ENCODE data around the gene FOXO3.
A peak's percentile ranks its signal among the peaks of the same experiment; 100 is the strongest.

The FOXO3 gene

GRCh38 chr6:108561742-108562502 lies 1.2 kb downstream of the FOXO3 start:
- no peak for TF ChIP-seq GATA3 (IDR thresholded peaks at IDR 0.05; ENCODE audit: low read depth, low read length)
- no peak for TF ChIP-seq GATA2 (IDR thresholded peaks at IDR 0.05; ENCODE audit: low read depth, low read length)

- no peak for TF ChIP-seq GATA3 (IDR thresholded peaks at IDR 0.05; ENCODE audit: low read depth, low read length)
- peak; percentile 76 for TF ChIP-seq GATA2 (IDR thresholded peaks at IDR 0.05; ENCODE audit: low read depth, low read length)
These were observed 1.8 kb downstream of the FOXO3 start for GRCh38 chr6:108562503-108562993.

GRCh38 chr6:108563292-108563691 lies 2.6 kb downstream of the FOXO3 start:
- no peak for TF ChIP-seq GATA2 (IDR thresholded peaks at IDR 0.05; ENCODE audit: low read depth, low read length)
- no peak for TF ChIP-seq GATA3 (IDR thresholded peaks at IDR 0.05; ENCODE audit: low read depth, low read length)

- no peak for TF ChIP-seq GATA3 (IDR thresholded peaks at IDR 0.05; ENCODE audit: low read depth, low read length)
- no peak for TF ChIP-seq GATA2 (IDR thresholded peaks at IDR 0.05; ENCODE audit: low read depth, low read length)
These were observed 3.5 kb downstream of the FOXO3 start for GRCh38 chr6:108564178-108564577.

- no peak for TF ChIP-seq GATA3 (IDR thresholded peaks at IDR 0.05; ENCODE audit: low read depth, low read length)
- TF ChIP-seq GATA2 (IDR thresholded peaks at IDR 0.05; ENCODE audit: low read depth, low read length) = no peak
These were observed 4.5 kb downstream of the FOXO3 start for GRCh38 chr6:108565091-108565766.

GRCh38 chr6:108565893-108566292 lies 5.2 kb downstream of the FOXO3 start:
- TF ChIP-seq GATA2 (IDR thresholded peaks at IDR 0.05; ENCODE audit: low read depth, low read length) (no peak), GATA3 (IDR thresholded peaks at IDR 0.05; ENCODE audit: low read depth, low read length) (no peak)

GRCh38 chr6:108566406-108566805 lies 5.7 kb downstream of the FOXO3 start:
- no peak for TF ChIP-seq GATA2 (IDR thresholded peaks at IDR 0.05; ENCODE audit: low read depth, low read length)
- TF ChIP-seq GATA3 (IDR thresholded peaks at IDR 0.05; ENCODE audit: low read depth, low read length) = no peak

- TF ChIP-seq GATA3 (IDR thresholded peaks at IDR 0.05; ENCODE audit: low read depth, low read length) = no peak
- no peak for TF ChIP-seq GATA2 (IDR thresholded peaks at IDR 0.05; ENCODE audit: low read depth, low read length)
These were observed 7.4 kb downstream of the FOXO3 start for GRCh38 chr6:108568101-108568500.

- TF ChIP-seq GATA3 (IDR thresholded peaks at IDR 0.05; ENCODE audit: low read depth, low read length) (no peak), GATA2 (IDR thresholded peaks at IDR 0.05; ENCODE audit: low read depth, low read length) (no peak)
These were observed 8.0 kb downstream of the FOXO3 start for GRCh38 chr6:108568551-108569305.

GRCh38 chr6:108570517-108570916 lies 9.8 kb downstream of the FOXO3 start:
- TF ChIP-seq GATA2 (IDR thresholded peaks at IDR 0.05; ENCODE audit: low read depth, low read length) (no peak), GATA3 (IDR thresholded peaks at IDR 0.05; ENCODE audit: low read depth, low read length) (no peak)

- TF ChIP-seq GATA3 (IDR thresholded peaks at IDR 0.05; ENCODE audit: low read depth, low read length) (no peak), GATA2 (IDR thresholded peaks at IDR 0.05; ENCODE audit: low read depth, low read length) (peak; percentile 46; the same call in 1 of the 2 replicates)
These were observed 13.9 kb downstream of the FOXO3 start for GRCh38 chr6:108574457-108575141.

GRCh38 chr6:108575905-108576494 lies 15.3 kb downstream of the FOXO3 start:
- TF ChIP-seq GATA3 (IDR thresholded peaks at IDR 0.05; ENCODE audit: low read depth, low read length) = no peak
- no peak for TF ChIP-seq GATA2 (IDR thresholded peaks at IDR 0.05; ENCODE audit: low read depth, low read length)

- TF ChIP-seq GATA2 (IDR thresholded peaks at IDR 0.05; ENCODE audit: low read depth, low read length) (no peak), GATA3 (IDR thresholded peaks at IDR 0.05; ENCODE audit: low read depth, low read length) (no peak)
These were observed 16.0 kb downstream of the FOXO3 start for GRCh38 chr6:108576709-108577108.

Measured in SH-SY5Y (cell line).